ENCODE measurements around the gene NOTUM. TPM values are rescaled to one million over a fixed set of nuclear protein-coding genes. Genes with fewer than 3 reads are reported as not detected.
A peak's percentile ranks its signal among the peaks of the same experiment; 100 is the strongest.

Gene NOTUM
- total and polyA plus RNA-seq, 9 of the 15 experiments (the other 6 are each of a cell fraction or from before 2014, with no cell fraction given): 0.03 to 14.0 (median 4.1) TPM

- TF ChIP-seq TRIM25 (IDR thresholded peaks at IDR 0.05; ENCODE audit: borderline replicate concordance): no peak
- TF ChIP-seq CBFA2T3 (IDR thresholded peaks at IDR 0.05): no peak
- no peak for TF ChIP-seq PRDM10 (IDR thresholded peaks at IDR 0.05; ENCODE audit: partially characterized antibody)
- no peak for TF ChIP-seq HDAC6 (IDR thresholded peaks at IDR 0.05; ENCODE audit: low read depth, low read length)
- no peak for TF ChIP-seq ZKSCAN8 (CRISPR knock-in tag; IDR thresholded peaks at IDR 0.05)
- no peak for TF ChIP-seq SMARCC2 (IDR thresholded peaks at IDR 0.05; ENCODE audit: low read depth)
- no peak for TF ChIP-seq BRF2 (IDR thresholded peaks at IDR 0.05; ENCODE audit: borderline replicate concordance, insufficient read depth, insufficient read length)
- TF ChIP-seq NFYB (IDR thresholded peaks at IDR 0.05; ENCODE audit: extremely low read depth, insufficient read length): peak; percentile 31
- TF ChIP-seq HDAC3 (IDR thresholded peaks at IDR 0.05; ENCODE audit: borderline replicate concordance, partially characterized antibody): no peak
- no peak for TF ChIP-seq ZNF699 (CRISPR knock-in tag; IDR thresholded peaks at IDR 0.05; ENCODE audit: insufficient replicate concordance)
- TF ChIP-seq MBD2 (IDR thresholded peaks at IDR 0.05; ENCODE audit: borderline replicate concordance, low read depth): peak; percentile 44; the same call in 1 of the 2 replicates
- TF ChIP-seq RNF219 (CRISPR knock-in tag; IDR thresholded peaks at IDR 0.05): no peak
- no peak for TF ChIP-seq POLR3G (IDR thresholded peaks at IDR 0.05; ENCODE audit: extremely low read depth, insufficient read length, insufficient replicate concordance)
- no peak for TF ChIP-seq KLF10 (CRISPR knock-in tag; IDR thresholded peaks at IDR 0.05)
- no peak for TF ChIP-seq IFI16 (CRISPR knock-in tag; IDR thresholded peaks at IDR 0.05)
- TF ChIP-seq MAZ (CRISPR knock-in tag; conservative IDR thresholded peaks at IDR 0.05 in 1 of 2, IDR thresholded peaks at IDR 0.05 in 1 of 2): peak in 1 of 2 experiments; percentile 50; a peak in 1 of 4 replicates
- TF ChIP-seq KLF1 (tag; IDR thresholded peaks at IDR 0.05): no peak
- TF ChIP-seq ZC3H4 (CRISPR knock-in tag; IDR thresholded peaks at IDR 0.05; ENCODE audit: borderline replicate concordance): no peak
- TF ChIP-seq ZSCAN32 (CRISPR knock-in tag; IDR thresholded peaks at IDR 0.05): no peak
These were observed 49.6 kb downstream of the NOTUM start, which contains the start of gene PCYT2 (continued) for GRCh38 chr17:81911277-81911961.
